IPS DF 4.7 (cell line): ENCODE data around the gene ILK.

Source experiments
- DNase-seq: peaks from one replicate; pipeline ENCODE4 v3.0.0-alpha.2; 2013; ENCODE audit warnings: low spot score; ENCODE audit errors: extremely low read depth

The ILK gene

DNA sequence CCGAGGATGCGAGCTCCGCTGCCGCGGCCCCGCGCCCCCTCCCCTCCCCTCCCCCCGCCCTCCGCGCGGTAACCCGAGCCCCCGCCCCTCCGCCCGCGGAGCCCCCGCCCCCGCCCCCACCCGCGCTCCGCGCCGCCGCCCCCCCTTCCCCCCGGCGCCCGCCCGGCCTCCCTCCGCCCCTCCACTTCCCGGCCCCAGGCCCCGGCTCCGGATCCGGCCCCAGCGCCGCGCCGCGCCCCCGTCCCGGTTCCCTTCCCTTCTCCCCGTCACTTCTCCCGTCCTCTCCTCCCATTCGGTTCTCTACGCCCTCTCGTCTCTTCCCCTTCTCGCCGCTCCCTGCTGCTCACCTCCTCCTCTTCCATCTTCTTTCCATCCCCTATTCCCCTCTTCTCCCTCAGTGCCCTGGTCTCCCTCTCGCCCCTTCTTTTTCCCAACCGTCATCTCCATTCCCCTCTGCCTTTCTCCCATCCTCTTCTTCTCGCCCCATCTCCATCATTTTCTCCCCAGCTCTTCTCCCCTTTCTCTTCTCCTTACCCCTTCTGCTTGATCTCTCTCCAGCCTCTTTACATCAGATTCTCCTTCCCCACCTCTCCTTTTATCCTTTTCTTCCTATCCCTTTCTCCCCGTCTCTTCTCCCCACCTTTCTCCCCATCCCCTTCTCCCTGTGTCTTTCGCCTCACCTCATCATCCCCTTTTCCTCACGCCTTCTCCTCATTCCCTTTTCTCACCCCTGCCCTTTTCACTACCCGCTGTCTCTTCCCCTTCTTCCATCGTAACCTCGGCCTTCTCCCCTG, 52.4 kb downstream of the ILK start, which contains the start of gene DCHS1:
Gene DCHS1 (minus strand): TSS at position 20 of the 794 bp plus-strand sequence. CDS start 14,196 bp downstream, outside the sequence.
- DNase-seq, result no peak

DNA sequence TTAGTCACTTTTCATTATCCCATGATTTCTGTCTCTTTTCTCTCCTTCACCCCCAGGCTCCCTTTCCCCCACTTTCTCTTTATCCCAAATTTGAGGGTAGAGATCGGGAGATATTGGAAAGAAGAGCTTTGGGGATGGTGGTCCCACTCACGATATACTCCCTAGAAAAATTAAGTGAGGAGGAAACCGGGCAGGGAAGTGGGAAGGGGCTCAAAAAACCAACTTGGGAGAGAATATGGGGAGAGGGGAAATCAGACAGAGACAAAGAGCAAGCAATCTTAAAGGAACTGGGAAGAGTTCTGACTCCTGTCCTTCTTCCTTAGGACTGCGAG, 53.0 kb downstream of the ILK start:
- no peak for DNase-seq

DNA sequence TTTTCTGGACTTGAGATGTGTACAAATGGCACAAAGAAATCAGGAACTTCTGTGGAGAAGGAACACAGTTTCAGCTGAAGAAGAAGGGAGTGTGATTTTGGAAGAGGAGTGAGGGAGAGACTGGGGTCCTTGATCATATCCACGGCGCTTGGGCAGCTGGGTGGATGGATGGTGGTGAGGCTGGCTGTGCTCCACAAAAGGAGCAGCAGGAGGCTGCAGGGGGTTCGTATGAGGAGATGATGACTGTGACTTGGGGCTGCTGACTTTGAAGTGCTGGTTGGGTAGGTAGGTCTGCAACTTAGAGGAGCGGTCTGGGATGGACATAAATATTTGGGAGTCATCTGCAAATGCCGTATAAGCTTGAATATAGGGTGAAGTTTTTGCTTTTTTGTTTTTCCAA, 53.4 kb downstream of the ILK start:
- no peak for DNase-seq

DNA sequence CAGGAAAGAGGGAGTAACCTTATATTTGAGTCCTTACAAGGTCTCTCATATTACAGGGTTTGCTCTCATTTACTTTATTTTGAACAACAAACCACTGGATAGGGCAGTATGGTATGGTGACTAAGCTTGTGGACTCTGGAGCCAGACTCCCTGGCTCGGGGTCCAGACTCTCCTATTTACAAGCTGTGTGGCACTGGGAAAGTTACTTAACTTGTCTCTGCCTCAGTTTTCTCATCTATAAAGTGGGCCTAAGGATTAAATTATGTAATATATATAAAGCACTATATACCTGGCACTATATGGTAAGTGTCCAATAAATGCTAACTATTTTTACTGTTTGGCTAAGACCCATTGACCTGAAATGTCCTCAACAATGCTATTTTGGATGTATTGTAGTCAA, 53.8 kb downstream of the ILK start:
- DNase-seq, result no peak

DNA sequence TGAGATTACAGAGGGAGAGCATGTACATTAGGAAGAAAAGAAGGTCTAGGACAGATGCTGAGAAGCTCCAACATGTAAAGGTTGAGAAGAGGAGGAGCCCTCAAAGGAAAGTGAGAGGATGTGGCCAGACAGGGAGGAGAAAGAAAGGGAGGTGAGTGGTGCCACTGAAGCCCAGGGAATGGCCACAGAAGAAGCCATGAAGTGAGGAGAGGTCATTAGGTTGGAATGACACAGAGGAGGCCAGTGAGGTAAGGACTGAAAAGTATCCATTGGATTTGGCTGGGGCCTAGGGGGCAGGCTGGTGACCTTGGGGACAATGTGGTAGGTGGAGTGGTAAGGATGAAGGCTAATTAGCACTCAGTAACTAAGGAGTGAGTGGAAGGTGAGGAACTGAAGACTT, 55.1 kb downstream of the ILK start:
- no peak for DNase-seq
